ENCODE measurements around the gene CMTM8.
A peak's percentile ranks its signal among the peaks of the same experiment; 100 is the strongest.

Gene CMTM8

GRCh38 chr3:32278714-32279113 is 40.2 kb downstream of the CMTM8 start:
- DNase-seq (ENCODE audit: low spot score), result no peak

- no peak for DNase-seq (ENCODE audit: low spot score)
Observed at GRCh38 chr3:32280262-32280910, 41.9 kb downstream of the CMTM8 start.

- no peak for DNase-seq (ENCODE audit: low spot score)
Observed at GRCh38 chr3:32281570-32282106, 43.2 kb downstream of the CMTM8 start.

GRCh38 chr3:32282578-32283154 is 44.2 kb downstream of the CMTM8 start:
- DNase-seq (ENCODE audit: low spot score), result no peak

GRCh38 chr3:32283304-32283703 is 44.8 kb downstream of the CMTM8 start:
- DNase-seq (ENCODE audit: low spot score), result no peak

GRCh38 chr3:32284443-32285212 is 46.1 kb downstream of the CMTM8 start:
- DNase-seq (ENCODE audit: low spot score), result no peak

- DNase-seq (ENCODE audit: low spot score), result no peak
Observed at GRCh38 chr3:32285891-32286290, 47.4 kb downstream of the CMTM8 start.

GRCh38 chr3:32288819-32289218 is 50.3 kb downstream of the CMTM8 start:
- no peak for DNase-seq (ENCODE audit: low spot score)

- no peak for DNase-seq (ENCODE audit: low spot score)
Observed at GRCh38 chr3:32290619-32291018, 52.1 kb downstream of the CMTM8 start.

GRCh38 chr3:32292085-32292796 is 53.8 kb downstream of the CMTM8 start:
- no peak for DNase-seq (ENCODE audit: low spot score)

GRCh38 chr3:32293903-32294302 is 55.4 kb downstream of the CMTM8 start:
- no peak for DNase-seq (ENCODE audit: low spot score)

- DNase-seq (ENCODE audit: low spot score), result peak; percentile 37
Observed at GRCh38 chr3:32296251-32297204, 58.0 kb downstream of the CMTM8 start.

- DNase-seq (ENCODE audit: low spot score), result no peak
Observed at GRCh38 chr3:32297366-32297765, 58.9 kb downstream of the CMTM8 start.

- DNase-seq (ENCODE audit: low spot score), result no peak
Observed at GRCh38 chr3:32301426-32301825, 62.9 kb downstream of the CMTM8 start.

GRCh38 chr3:32302601-32303398 is 64.3 kb downstream of the CMTM8 start:
- no peak for DNase-seq (ENCODE audit: low spot score)

GRCh38 chr3:32303399-32303747 is 64.9 kb downstream of the CMTM8 start:
- DNase-seq (ENCODE audit: low spot score), result no peak

GRCh38 chr3:32303977-32304881 is 65.7 kb downstream of the CMTM8 start:
- DNase-seq (ENCODE audit: low spot score), result no peak

GRCh38 chr3:32305361-32305876 is 66.9 kb downstream of the CMTM8 start:
- no peak for DNase-seq (ENCODE audit: low spot score)

GRCh38 chr3:32306072-32306471 is 67.6 kb downstream of the CMTM8 start:
- no peak for DNase-seq (ENCODE audit: low spot score)
